SK-MEL-5 (cell line): Measurements from ENCODE around the gene DAAM1. TPM values are rescaled to one million over a fixed set of nuclear protein-coding genes. Genes with fewer than 3 reads are reported as not detected.

Experiments
- DNase-seq: peaks from one replicate; pipeline ENCODE4 v3.0.0-alpha.2; 2016; ENCODE audit warnings: low read depth, low spot score
- in situ Hi-C: cut with HindIII; loops from 2 replicates; pipeline ENCODE4 v1.10.0; 2016; ENCODE audit warnings: low sequenced_read_pairs, high pct_unique_total_duplicates, low pct_unique_long_range_greater_than_20kb
- total RNA-seq: library from RNA; depleted of rRNA; stranded (reverse); fragments of >200 nt; shearing (Covaris generic); gene quantifications from 2 replicates; pipeline ENCODE4 v1.2.3, GENCODE V29; 2014

DAAM1 gene
- total RNA-seq, 1 experiment from 2014 or later, result 23.5 TPM

GRCh38 chr14:59355091-59355490, 166.6 kb downstream of the DAAM1 start:
- in situ Hi-C loops, result no loop called here
- DNase-seq, result no peak

- in situ Hi-C loops, result no loop called here
Measured at GRCh38 chr14:59356312-59356711, 167.8 kb downstream of the DAAM1 start.

GRCh38 chr14:59356767-59357166, 168.3 kb downstream of the DAAM1 start:
- DNase-seq, result no peak
- in situ Hi-C loops, result no loop called here

More at GRCh38 chr14:59356312-59356711, 167.8 kb downstream of the DAAM1 start:
- no peak for DNase-seq

- in situ Hi-C loops, result no loop called here
- DNase-seq, result no peak
Measured at GRCh38 chr14:59358102-59358501, 169.6 kb downstream of the DAAM1 start.

GRCh38 chr14:59358784-59359183, 170.3 kb downstream of the DAAM1 start:
- in situ Hi-C loops, result no loop called here
- DNase-seq, result no peak

- in situ Hi-C loops, result no loop called here
- DNase-seq, result no peak
Measured at GRCh38 chr14:59359431-59360124, 171.1 kb downstream of the DAAM1 start.

- DNase-seq, result no peak
- in situ Hi-C loops, result no loop called here
Measured at GRCh38 chr14:59360233-59360632, 171.8 kb downstream of the DAAM1 start.

GRCh38 chr14:59360923-59361794, 172.7 kb downstream of the DAAM1 start:
- in situ Hi-C loops, result no loop called here
- DNase-seq, result no peak

- DNase-seq, result no peak
- in situ Hi-C loops, result no loop called here
Measured at GRCh38 chr14:59362513-59362912, 174.0 kb downstream of the DAAM1 start.

- no peak for DNase-seq
- in situ Hi-C loops, result no loop called here
Measured at GRCh38 chr14:59363531-59364226, 175.2 kb downstream of the DAAM1 start.

GRCh38 chr14:59370158-59370742, 181.8 kb downstream of the DAAM1 start:
- in situ Hi-C loops, result no loop called here
- no peak for DNase-seq

- in situ Hi-C loops, result no loop called here
- no peak for DNase-seq
Measured at GRCh38 chr14:59371771-59372170, 183.3 kb downstream of the DAAM1 start.

GRCh38 chr14:59374048-59374447, 185.6 kb downstream of the DAAM1 start:
- peak; percentile 58 for DNase-seq
- in situ Hi-C loops, result no loop called here

- DNase-seq, result no peak
- in situ Hi-C loops, result no loop called here
Measured at GRCh38 chr14:59376686-59377085, 188.2 kb downstream of the DAAM1 start.

GRCh38 chr14:59377491-59377890, 189.0 kb downstream of the DAAM1 start:
- in situ Hi-C loops, result no loop called here
- DNase-seq, result no peak

- no peak for DNase-seq
Measured at GRCh38 chr14:59377991-59378601, 189.6 kb downstream of the DAAM1 start.

GRCh38 chr14:59389936-59390335, 201.5 kb downstream of the DAAM1 start:
- in situ Hi-C loops, result no loop called here
- DNase-seq, result no peak

More at GRCh38 chr14:59377991-59378601, 189.6 kb downstream of the DAAM1 start:
- in situ Hi-C loops, result no loop called here

GRCh38 chr14:59391388-59391787, 202.9 kb downstream of the DAAM1 start:
- no peak for DNase-seq
- in situ Hi-C loops, result no loop called here
